Chondrocyte (in vitro differentiated cells): ENCODE results near the gene SGPP1. TPM values are rescaled to one million over a fixed set of nuclear protein-coding genes. Genes with fewer than 3 reads are reported as not detected.

ENCODE experiments used
- DNase-seq: peaks from one replicate; pipeline ENCODE4 v3.0.0; 2021; ENCODE audit warnings: mixed read lengths, low spot score
- H3K27ac Mint-ChIP-seq: one replicate; pipeline ENCODE4 v1.8.0; 2021; ENCODE audit warnings: mild to moderate bottlenecking, moderate library complexity, mixed read lengths; ENCODE audit not compliant: unreplicated experiment
- H3K27me3 Mint-ChIP-seq: 2 replicates; pipeline ENCODE4 v1.8.0; 2021; ENCODE audit warnings: low read depth, mixed read lengths
- H3K36me3 Mint-ChIP-seq: 2 replicates; pipeline ENCODE4 v1.8.0; 2021; ENCODE audit warnings: low read depth, mixed read lengths
- H3K4me1 Mint-ChIP-seq: 2 replicates; pipeline ENCODE4 v1.8.0; 2021; ENCODE audit warnings: low read depth, mild to moderate bottlenecking, mixed read lengths
- H3K4me3 Mint-ChIP-seq: one replicate; pipeline ENCODE4 v1.8.0; 2021; ENCODE audit warnings: mild to moderate bottlenecking, moderate library complexity, mixed read lengths; ENCODE audit not compliant: unreplicated experiment
- H3K9me3 Mint-ChIP-seq: 2 replicates; pipeline ENCODE4 v1.8.0; 2021; ENCODE audit warnings: low read depth, mixed read lengths
- total RNA-seq: library from RNA; stranded (reverse); gene quantifications from 3 replicates; pipeline ENCODE4 v1.2.1, GENCODE V29; 2021
- TF ChIP-seq, protein P1 (sequence below): fragments of 200-600 bp; sonication (generic); IDR thresholded peaks from 2 replicates; pipeline ENCODE4 v1.5.0; 2021; ENCODE audit warnings: antibody characterized with exemption, mild to moderate bottlenecking, moderate library complexity

Gene SGPP1
- total RNA-seq, 1 donor from 2014 or later = 23.3 TPM

DNA sequence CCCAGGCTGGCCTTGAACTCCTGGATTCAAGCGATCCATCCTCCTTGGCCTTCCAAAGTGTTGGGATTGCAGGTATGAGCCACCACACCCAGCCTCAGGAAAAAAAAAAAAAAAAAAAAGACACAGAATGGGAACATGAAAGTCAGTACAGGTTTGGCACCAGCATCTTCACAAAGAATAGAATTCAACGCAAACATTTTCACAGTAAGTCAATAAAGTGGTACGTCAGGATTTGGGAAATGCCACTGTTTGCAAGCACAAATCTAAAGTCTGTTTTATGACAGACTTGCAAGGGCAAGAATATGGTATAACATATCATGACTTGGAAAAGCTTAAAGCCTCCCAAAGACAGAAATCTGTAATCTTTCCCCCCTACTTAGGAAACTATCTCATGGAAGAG is 51.2 kb downstream of the SGPP1 start:
- Mint-ChIP-seq H3K4me1 (no peaks in the 10 kb centered on the region), H3K27ac (no peak overlapping the region), H3K36me3 (peaks cover 6% of the 10 kb centered on the region), H3K4me3 (no peak overlapping the region), H3K9me3 (no peaks in the 10 kb centered on the region), H3K27me3 (no peaks in the 10 kb centered on the region)
- TF ChIP-seq, protein P1, sequence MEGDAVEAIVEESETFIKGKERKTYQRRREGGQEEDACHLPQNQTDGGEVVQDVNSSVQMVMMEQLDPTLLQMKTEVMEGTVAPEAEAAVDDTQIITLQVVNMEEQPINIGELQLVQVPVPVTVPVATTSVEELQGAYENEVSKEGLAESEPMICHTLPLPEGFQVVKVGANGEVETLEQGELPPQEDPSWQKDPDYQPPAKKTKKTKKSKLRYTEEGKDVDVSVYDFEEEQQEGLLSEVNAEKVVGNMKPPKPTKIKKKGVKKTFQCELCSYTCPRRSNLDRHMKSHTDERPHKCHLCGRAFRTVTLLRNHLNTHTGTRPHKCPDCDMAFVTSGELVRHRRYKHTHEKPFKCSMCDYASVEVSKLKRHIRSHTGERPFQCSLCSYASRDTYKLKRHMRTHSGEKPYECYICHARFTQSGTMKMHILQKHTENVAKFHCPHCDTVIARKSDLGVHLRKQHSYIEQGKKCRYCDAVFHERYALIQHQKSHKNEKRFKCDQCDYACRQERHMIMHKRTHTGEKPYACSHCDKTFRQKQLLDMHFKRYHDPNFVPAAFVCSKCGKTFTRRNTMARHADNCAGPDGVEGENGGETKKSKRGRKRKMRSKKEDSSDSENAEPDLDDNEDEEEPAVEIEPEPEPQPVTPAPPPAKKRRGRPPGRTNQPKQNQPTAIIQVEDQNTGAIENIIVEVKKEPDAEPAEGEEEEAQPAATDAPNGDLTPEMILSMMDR = no peak
- no peak for DNase-seq

DNA sequence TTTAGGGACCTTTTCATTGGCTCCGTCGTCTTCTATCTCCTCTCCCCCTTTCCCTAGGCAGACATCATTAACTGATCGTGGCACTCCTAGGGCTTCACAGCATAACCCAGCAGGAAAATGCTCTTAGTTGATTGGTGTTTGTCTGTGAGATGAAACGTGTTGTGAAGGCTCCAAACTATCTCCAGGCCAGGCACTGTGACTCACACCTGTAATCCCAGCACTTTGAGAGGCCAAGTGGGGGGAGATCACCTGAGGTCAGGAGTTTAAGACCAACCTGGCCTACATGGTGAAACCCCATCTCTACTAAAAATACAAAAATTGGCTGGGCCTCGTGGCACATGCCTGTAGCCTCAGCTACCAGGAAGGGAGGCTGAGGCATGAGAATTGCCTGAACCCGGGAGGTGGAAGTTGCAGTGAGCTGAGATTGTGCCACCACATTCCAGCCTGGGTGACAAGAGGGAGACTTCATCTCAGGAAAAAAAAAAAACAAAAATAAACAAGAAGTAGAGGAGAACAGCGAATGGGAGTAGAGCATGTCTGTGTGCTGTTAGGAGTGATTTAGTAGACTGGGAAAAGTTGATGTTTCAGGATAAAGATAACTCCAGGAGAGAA is 53.9 kb downstream of the SGPP1 start:
- peak overlapping the region; percentile 49 for H3K27ac Mint-ChIP-seq
- no peak overlapping the region for H3K4me3 Mint-ChIP-seq
- H3K36me3 Mint-ChIP-seq = peaks cover 6% of the 10 kb centered on the region
- no peaks in the 10 kb centered on the region for H3K9me3 Mint-ChIP-seq
- no peaks in the 10 kb centered on the region for H3K27me3 Mint-ChIP-seq
- no peak for DNase-seq
- no peaks in the 10 kb centered on the region for H3K4me1 Mint-ChIP-seq
- TF ChIP-seq, protein P1 = no peak

DNA sequence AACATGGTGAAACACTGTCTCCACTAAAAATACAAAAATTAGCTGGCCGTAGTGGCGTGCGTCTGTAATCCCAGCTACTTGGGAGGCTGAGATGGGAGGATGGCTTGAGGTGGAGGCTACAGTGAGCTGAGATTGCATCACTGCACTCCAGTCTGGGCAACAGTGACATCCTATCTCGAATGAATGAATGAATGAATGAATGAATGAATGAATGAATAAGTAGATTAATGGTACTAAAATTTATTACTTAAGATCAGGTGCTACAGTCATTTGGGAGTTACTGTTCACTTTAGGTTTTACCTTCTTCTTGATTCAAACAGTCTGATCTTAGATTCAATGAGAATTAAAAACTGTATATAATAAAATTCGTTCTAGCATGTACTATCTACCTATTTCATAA is 54.6 kb downstream of the SGPP1 start:
- Mint-ChIP-seq H3K27ac (no peak overlapping the region), H3K36me3 (peaks cover 6% of the 10 kb centered on the region), H3K4me1 (no peaks in the 10 kb centered on the region), H3K4me3 (no peak overlapping the region), H3K27me3 (no peaks in the 10 kb centered on the region), H3K9me3 (no peaks in the 10 kb centered on the region)
- TF ChIP-seq, protein P1 = no peak
- no peak for DNase-seq

DNA sequence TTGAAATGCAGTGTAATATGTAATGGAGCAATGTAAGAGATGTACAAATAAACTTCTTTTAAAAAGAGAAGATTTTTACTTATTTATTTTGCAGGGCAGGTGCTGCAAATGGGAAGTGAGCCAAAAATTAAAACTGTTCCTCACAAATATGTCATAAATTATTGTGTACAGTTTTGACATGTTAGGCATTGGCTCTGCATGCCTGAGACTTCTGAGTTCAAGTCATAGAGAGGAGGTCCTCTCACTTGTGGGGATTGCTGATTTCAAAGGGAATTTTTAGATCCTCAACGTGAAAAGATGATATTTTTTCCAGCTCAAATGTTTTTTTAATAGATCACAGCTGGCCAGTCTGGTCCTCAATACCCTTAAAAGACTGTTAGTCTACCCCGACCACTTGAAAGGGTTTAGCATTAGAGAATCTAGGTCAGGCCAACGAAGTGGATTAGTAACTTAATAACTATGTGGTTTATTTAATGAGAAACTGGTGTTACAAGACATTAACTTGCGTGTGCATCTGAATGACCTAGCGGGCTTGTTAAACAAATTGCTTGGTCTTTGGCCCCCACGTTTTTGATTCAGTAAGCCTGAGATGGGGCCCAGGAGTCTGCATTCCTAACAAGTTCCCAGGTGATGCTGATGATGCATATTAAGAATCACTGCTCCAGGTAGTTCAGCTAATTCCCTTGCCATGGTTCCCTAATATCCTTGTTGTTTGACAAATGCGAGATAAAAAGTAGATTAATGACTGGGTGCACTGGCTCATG is 55.3 kb downstream of the SGPP1 start:
- TF ChIP-seq, protein P1 = no peak
- Mint-ChIP-seq H3K4me3 (no peak overlapping the region), H3K9me3 (no peaks in the 10 kb centered on the region), H3K27ac (no peak overlapping the region), H3K36me3 (peaks cover 3% of the 10 kb centered on the region), H3K4me1 (no peaks in the 10 kb centered on the region), H3K27me3 (no peaks in the 10 kb centered on the region)
- no peak for DNase-seq

DNA sequence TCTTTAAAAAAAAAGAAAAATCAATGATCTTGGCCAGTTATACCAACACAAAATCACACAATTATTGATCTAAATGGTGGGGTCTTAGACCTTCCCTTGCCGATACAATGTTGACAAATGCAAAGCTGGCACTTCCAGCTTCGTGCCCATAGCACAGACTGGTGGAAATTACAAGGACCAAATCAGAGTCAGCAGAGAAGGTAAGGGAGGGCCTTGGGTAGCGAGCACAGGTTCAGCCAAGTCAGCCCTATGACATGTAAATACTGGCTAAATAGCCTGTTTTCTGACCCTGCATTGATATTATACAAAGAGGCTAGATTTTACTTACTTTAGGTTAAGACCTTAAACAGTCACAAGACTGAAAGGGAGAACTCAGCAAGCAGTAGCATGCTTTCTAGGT is 55.9 kb downstream of the SGPP1 start:
- no peak overlapping the region for H3K27ac Mint-ChIP-seq
- no peak for DNase-seq

More for the DNA sequence above, 55.9 kb downstream of the SGPP1 start:
- Mint-ChIP-seq H3K36me3 (peaks cover 3% of the 10 kb centered on the region), H3K4me3 (no peak overlapping the region), H3K9me3 (no peaks in the 10 kb centered on the region), H3K4me1 (no peaks in the 10 kb centered on the region), H3K27me3 (no peaks in the 10 kb centered on the region)
- TF ChIP-seq, protein P1 = no peak
